Raji (cell line): ENCODE measurements around the gene TMEM184B.

ENCODE experiments used
- POLR2A ChIP-seq: IDR thresholded peaks from 2 replicates; pipeline ENCODE4 v1.6.1; 2011; ENCODE audit warnings: low read depth, low read length, control low read depth; ENCODE audit not compliant: insufficient read depth

The TMEM184B gene

GRCh38 chr22:38295863-38296262 lies 23.1 kb upstream of the TMEM184B start:
- TF ChIP-seq POLR2A = no peak

GRCh38 chr22:38295339-38295738 lies 22.5 kb upstream of the TMEM184B start:
- TF ChIP-seq POLR2A = no peak

- no peak for TF ChIP-seq POLR2A
Observed at GRCh38 chr22:38294193-38294592, 21.4 kb upstream of the TMEM184B start.

- no peak for TF ChIP-seq POLR2A
Observed at GRCh38 chr22:38292694-38293093, 19.9 kb upstream of the TMEM184B start.

GRCh38 chr22:38291201-38291777 lies 18.5 kb upstream of the TMEM184B start:
- TF ChIP-seq POLR2A = no peak

- no peak for TF ChIP-seq POLR2A
Observed at GRCh38 chr22:38290347-38290746, 17.5 kb upstream of the TMEM184B start.

GRCh38 chr22:38289583-38290082 lies 16.8 kb upstream of the TMEM184B start:
- no peak for TF ChIP-seq POLR2A

- TF ChIP-seq POLR2A = no peak
Observed at GRCh38 chr22:38286915-38287669, 14.3 kb upstream of the TMEM184B start.

GRCh38 chr22:38285018-38285417 lies 12.2 kb upstream of the TMEM184B start:
- TF ChIP-seq POLR2A = no peak

- TF ChIP-seq POLR2A = no peak
Observed at GRCh38 chr22:38284042-38284402, 11.2 kb upstream of the TMEM184B start.

- TF ChIP-seq POLR2A = no peak
Observed at GRCh38 chr22:38282397-38282796, 9.6 kb upstream of the TMEM184B start.

- no peak for TF ChIP-seq POLR2A
Observed at GRCh38 chr22:38276166-38276565, 3.4 kb upstream of the TMEM184B start.

GRCh38 chr22:38273135-38273826 lies 471 bp upstream of the TMEM184B start:
- no peak for TF ChIP-seq POLR2A

GRCh38 chr22:38271927-38272372 lies 860 bp downstream of the TMEM184B start:
- no peak for TF ChIP-seq POLR2A

- no peak for TF ChIP-seq POLR2A
Observed at GRCh38 chr22:38271101-38271500, 1.7 kb downstream of the TMEM184B start.
